Body of pancreas (tissue), 4 donors: ENCODE results near the gene CSTPP1.

ENCODE experiments used
- POLR2A ChIP-seq, 3 donors: fragments of 450-650 bp; IDR thresholded peaks; one replicate each; pipeline ENCODE4 v1.6.1; 2016; ENCODE audit warnings: antibody characterized with exemption in 3 of 3, mild to moderate bottlenecking in 2 of 3
- TF ChIP-seq, protein P1 (sequence below), 7 experiments: fragments of 450-650 bp in 4 of 7; fragments of 200-600 bp in 3 of 7; sonication (generic) in 3 of 7; IDR thresholded peaks; one replicate each; pipeline ENCODE4 v1.5.1; 2016 to 2019; ENCODE audit warnings: antibody characterized with exemption in 7 of 7

DNA sequence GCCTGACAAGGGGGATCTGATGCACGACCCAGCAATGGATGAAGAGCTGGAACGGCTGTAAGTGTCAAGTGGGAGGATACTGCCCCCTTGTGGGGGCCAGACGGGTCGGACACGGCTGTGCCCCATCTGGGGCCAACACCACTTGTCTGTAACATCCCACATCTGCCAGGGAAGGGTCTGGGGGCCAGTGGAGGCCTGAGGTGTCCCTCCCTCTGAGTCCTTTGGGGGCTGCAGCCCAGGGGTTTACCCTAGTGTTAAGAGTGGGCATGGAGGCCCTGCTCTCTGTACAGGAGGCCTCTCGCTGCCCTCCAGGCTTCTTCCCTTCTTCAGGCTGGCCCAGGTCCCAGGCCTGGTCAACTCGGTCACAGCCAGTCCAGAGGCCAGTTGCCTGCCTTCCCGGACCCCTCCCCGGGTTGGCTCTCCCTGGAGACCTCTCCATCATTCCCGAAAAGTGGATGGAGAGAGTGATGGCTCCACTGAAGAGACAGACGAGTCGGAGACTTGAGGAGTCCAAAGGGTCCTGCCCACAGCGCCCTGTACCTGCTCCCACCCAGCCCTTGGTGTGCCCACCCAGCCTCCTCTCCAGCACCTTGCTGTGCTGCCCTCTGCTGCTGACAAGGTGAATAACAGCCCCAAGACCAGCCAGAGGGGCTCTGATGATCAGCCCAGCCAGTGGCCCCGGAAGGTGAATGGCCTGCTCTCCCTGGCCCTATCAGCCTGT lies 224.7 kb downstream of the CSTPP1 start:
- TF ChIP-seq, protein P1, sequence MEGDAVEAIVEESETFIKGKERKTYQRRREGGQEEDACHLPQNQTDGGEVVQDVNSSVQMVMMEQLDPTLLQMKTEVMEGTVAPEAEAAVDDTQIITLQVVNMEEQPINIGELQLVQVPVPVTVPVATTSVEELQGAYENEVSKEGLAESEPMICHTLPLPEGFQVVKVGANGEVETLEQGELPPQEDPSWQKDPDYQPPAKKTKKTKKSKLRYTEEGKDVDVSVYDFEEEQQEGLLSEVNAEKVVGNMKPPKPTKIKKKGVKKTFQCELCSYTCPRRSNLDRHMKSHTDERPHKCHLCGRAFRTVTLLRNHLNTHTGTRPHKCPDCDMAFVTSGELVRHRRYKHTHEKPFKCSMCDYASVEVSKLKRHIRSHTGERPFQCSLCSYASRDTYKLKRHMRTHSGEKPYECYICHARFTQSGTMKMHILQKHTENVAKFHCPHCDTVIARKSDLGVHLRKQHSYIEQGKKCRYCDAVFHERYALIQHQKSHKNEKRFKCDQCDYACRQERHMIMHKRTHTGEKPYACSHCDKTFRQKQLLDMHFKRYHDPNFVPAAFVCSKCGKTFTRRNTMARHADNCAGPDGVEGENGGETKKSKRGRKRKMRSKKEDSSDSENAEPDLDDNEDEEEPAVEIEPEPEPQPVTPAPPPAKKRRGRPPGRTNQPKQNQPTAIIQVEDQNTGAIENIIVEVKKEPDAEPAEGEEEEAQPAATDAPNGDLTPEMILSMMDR (IDR thresholded peaks at IDR 0.05), result peak; percentile 57 to 83 (median 74)
- no peak for TF ChIP-seq POLR2A (IDR thresholded peaks at IDR 0.05)
